Natural killer cell treated with Interleukin-12 subunit alpha and Interleukin-12 subunit beta and Interleukin-15 and Interleukin-18, amount 100 ng/mL, for 72 hours (primary cell): Measurements from ENCODE around the gene NDUFA7. TPM values are rescaled to one million over a fixed set of nuclear protein-coding genes. Genes with fewer than 3 reads are reported as not detected.

Experiments used
- total RNA-seq, 2 donors: library from RNA; stranded (reverse); gene quantifications; one replicate each; pipeline ENCODE4 v1.2.3, GENCODE V29; 2022

Gene NDUFA7
- total RNA-seq, 2 donors from 2014 or later: 31.2 to 42.2 TPM

Other genes with a start within 250 kb of the NDUFA7 start
- gene FBN3, start 171.8 kb downstream of the NDUFA7 start, total RNA-seq: not detected
- gene CERS4, start 112.0 kb downstream of the NDUFA7 start, total RNA-seq: 10 to 100 TPM; 36.8 to 55.8 TPM
- gene CD320, start 13.0 kb downstream of the NDUFA7 start, total RNA-seq: 100 to 1,000 TPM in 1 of 2 donors, 10 to 100 TPM in 1; 45.2 to 110 TPM
- 1,000 to 10,000 TPM; 1,268 to 1,635 TPM for gene RPS28, start 121 bp upstream of the NDUFA7 start, total RNA-seq
- 1 to 10 TPM; 1.5 to 4.4 TPM for gene KANK3, start 21.9 kb upstream of the NDUFA7 start, total RNA-seq
- 1 to 10 TPM in 1 of 2 donors, not detected in 1; 1.8 TPM for gene ANGPTL4, start 42.8 kb upstream of the NDUFA7 start, total RNA-seq
- gene RAB11B, start 69.0 kb upstream of the NDUFA7 start, total RNA-seq: 100 to 1,000 TPM; 102 to 105 TPM
- gene MARCHF2, start 91.9 kb upstream of the NDUFA7 start, total RNA-seq: 10 to 100 TPM; 13.7 to 17.0 TPM
- 100 to 1,000 TPM; 259 to 373 TPM for gene HNRNPM, start 123.6 kb upstream of the NDUFA7 start, total RNA-seq
- 1 to 10 TPM; 1.5 to 2.0 TPM for gene PRAM1, start 181.3 kb upstream of the NDUFA7 start, total RNA-seq
- gene ZNF414, start 192.8 kb upstream of the NDUFA7 start, total RNA-seq: 10 to 100 TPM; 15.5 to 16.8 TPM